Measurements from ENCODE around the gene SLC49A3.
A peak's percentile ranks its signal among the peaks of the same experiment; 100 is the strongest.
"Not testable (repeated sequence)": the region's sequence is repeated elsewhere in the genome, so short reads cannot be mapped to it uniquely, and the experiment has no call there.

The SLC49A3 gene

GRCh38 chr4:702618-703048 lies 13.7 kb upstream of the SLC49A3 start:
- DNase-seq (ENCODE audit: low spot score), result no peak

GRCh38 chr4:700587-701264 lies 11.8 kb upstream of the SLC49A3 start:
- DNase-seq (ENCODE audit: low spot score), result no peak

- DNase-seq (ENCODE audit: low spot score), result no peak
These were observed 11.0 kb upstream of the SLC49A3 start for GRCh38 chr4:699816-700580.

- not testable (repeated sequence) for DNase-seq (ENCODE audit: low spot score)
These were observed 5.5 kb upstream of the SLC49A3 start for GRCh38 chr4:694341-694940.

GRCh38 chr4:692771-693554 lies 4.0 kb upstream of the SLC49A3 start:
- no peak for DNase-seq (ENCODE audit: low spot score)

- DNase-seq (ENCODE audit: low spot score), result no peak
These were observed 772 bp upstream of the SLC49A3 start for GRCh38 chr4:689723-690122.

GRCh38 chr4:687971-688853 lies 739 bp downstream of the SLC49A3 start:
- DNase-seq (ENCODE audit: low spot score), result no peak

GRCh38 chr4:687048-687970 lies 1.6 kb downstream of the SLC49A3 start:
- no peak for DNase-seq (ENCODE audit: low spot score)

GRCh38 chr4:686413-687040 lies 2.4 kb downstream of the SLC49A3 start:
- DNase-seq (ENCODE audit: low spot score), result no peak

GRCh38 chr4:685679-686412 lies 3.1 kb downstream of the SLC49A3 start:
- no peak for DNase-seq (ENCODE audit: low spot score)

- DNase-seq (ENCODE audit: low spot score), result no peak
These were observed 4.2 kb downstream of the SLC49A3 start for GRCh38 chr4:684623-685327.

- peak; percentile 27 for DNase-seq (ENCODE audit: low spot score)
These were observed 4.8 kb downstream of the SLC49A3 start for GRCh38 chr4:683982-684622.

GRCh38 chr4:683247-683897 lies 5.6 kb downstream of the SLC49A3 start:
- no peak for DNase-seq (ENCODE audit: low spot score)

GRCh38 chr4:682490-683172 lies 6.3 kb downstream of the SLC49A3 start:
- no peak for DNase-seq (ENCODE audit: low spot score)

- peak; percentile 44 for DNase-seq (ENCODE audit: low spot score)
These were observed 7.1 kb downstream of the SLC49A3 start for GRCh38 chr4:681736-682451.
